Activated naive CD8-positive, alpha-beta T cell treated with anti-CD3 and anti-CD28 coated beads, Interleukin-2, amount 50 U/mL, for 24 hours (primary cell): ENCODE results near the gene DYNLT2.

Experiments
- ATAC-seq: fragments of 150-1000 bp; cut with Tn5 transposase; one replicate; pipeline ENCODE4 v1.10.0; 2021
- DNase-seq: peaks from one replicate; pipeline ENCODE4 v3.0.0; 2021
- H3K27ac Mint-ChIP-seq: one replicate; pipeline ENCODE4 v1.8.0; 2021; ENCODE audit warnings: mild to moderate bottlenecking, mixed read lengths
- H3K27me3 Mint-ChIP-seq: one replicate; pipeline ENCODE4 v1.8.0; 2021; ENCODE audit warnings: mixed read lengths
- H3K36me3 Mint-ChIP-seq: one replicate; pipeline ENCODE4 v1.8.0; 2021; ENCODE audit warnings: low read depth, mixed read lengths
- H3K4me1 Mint-ChIP-seq: one replicate; pipeline ENCODE4 v1.8.0; 2021; ENCODE audit warnings: mixed read lengths
- H3K4me3 Mint-ChIP-seq: one replicate; pipeline ENCODE4 v1.8.0; 2021; ENCODE audit warnings: mild to moderate bottlenecking, moderate library complexity, mixed read lengths
- H3K9me3 Mint-ChIP-seq: one replicate; pipeline ENCODE4 v1.8.0; 2021; ENCODE audit warnings: mixed read lengths

The DYNLT2 gene, protein sequence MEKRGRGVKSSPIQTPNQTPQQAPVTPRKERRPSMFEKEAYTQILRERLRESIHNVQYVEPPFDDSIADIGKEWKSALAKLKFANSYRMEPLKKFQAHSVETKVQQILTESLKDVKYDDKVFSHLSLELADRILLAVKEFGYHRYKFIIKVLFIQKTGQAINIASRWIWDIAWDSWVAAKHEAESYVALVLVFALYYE

GRCh38 chr6:169751242-169752073 is at the start of gene DYNLT2, which contains the start of gene ERMARD:
DYNLT2 (minus strand) TSS chr6:169751572; CDS start chr6:169751458, 114 bp downstream.
ERMARD (plus strand) TSS chr6:169751622; CDS start chr6:169751658, 36 bp downstream.
- peaks cover 27% of the 10 kb centered on the region for H3K4me1 Mint-ChIP-seq
- DNase-seq = peak; percentile 93
- ATAC-seq = peak; percentile 98
- peak within 1 kb of the TSS; percentile 99 for H3K27ac Mint-ChIP-seq
- peak within 1 kb of the TSS; percentile 98 for H3K4me3 Mint-ChIP-seq
- H3K9me3 Mint-ChIP-seq = peaks cover 4% of the 10 kb centered on the region
- H3K27me3 Mint-ChIP-seq = no peaks in the 10 kb centered on the region
- peaks cover 22% of the 10 kb centered on the region for H3K36me3 Mint-ChIP-seq

DNA sequence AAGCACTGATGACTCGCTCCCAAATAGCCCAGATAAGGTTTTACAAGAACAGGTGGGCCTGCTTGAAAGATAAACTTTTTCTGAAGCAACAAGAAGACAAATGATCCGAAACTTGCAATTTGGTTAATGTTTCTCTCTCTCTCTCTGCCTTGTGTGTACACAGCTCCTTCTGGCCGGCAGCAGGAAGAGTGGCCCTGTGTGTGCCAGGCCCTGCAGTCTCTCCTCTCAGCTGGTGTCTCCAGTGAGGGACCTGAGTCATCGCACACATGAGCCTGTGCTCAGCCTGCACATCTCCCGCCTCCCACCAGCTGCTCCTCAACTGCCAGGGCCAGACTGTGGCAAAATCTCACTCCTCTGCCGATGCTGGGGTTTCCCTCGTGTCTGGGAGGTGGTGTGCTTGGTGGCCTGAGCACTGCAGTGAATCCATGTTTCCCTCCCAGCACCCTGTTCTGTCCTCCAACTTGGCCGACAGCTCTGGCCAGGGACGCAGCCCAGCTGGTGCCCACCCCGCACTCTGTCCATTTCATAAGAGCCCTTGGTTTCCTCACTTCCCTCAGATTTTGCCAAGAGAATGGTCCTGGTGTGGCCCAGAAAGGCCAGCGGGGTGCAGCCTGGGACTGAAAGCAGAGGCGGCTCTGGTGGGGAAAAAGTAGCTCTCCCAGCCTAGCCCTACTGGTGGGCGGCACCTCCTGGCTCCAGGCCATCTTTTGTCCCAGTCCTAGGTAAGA is 49.5 kb upstream of the DYNLT2 start:
- DNase-seq = peak; percentile 18
- peaks cover 59% of the 10 kb centered on the region for H3K27me3 Mint-ChIP-seq

DNA sequence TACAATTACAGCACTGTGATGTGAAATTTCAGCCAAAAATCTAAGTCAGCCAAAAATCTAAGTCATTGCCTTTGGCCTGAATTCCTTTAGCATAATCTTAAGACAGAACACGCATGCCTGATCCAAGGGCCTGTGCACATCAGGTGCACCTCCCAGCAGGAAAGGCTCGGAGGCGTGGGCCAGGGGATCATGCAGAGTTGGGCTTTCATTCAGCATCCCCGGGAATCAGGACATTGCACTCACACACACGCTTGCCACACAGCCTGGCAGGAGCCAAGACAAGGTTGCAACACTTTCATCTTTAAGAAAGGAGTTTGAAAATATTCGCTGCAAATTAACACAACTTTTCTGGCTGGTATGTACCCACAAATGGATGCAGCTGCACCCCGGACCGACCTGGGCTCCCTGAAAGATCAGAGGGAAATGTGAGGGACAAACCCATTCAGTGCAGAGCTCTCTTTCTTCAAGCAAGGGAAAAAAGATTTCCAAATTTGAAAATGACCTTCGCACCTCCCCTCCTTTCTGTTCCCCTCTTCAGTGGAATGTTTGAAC is 48.8 kb upstream of the DYNLT2 start:
- Mint-ChIP-seq H3K27ac (no peak overlapping the region), H3K27me3 (peaks cover 55% of the 10 kb centered on the region), H3K4me3 (no peak overlapping the region), H3K36me3 (no peaks in the 10 kb centered on the region), H3K4me1 (peaks cover 33% of the 10 kb centered on the region), H3K9me3 (no peaks in the 10 kb centered on the region)
- ATAC-seq (no peak), DNase-seq (no peak)

More for the DNA sequence above, 49.5 kb upstream of the DYNLT2 start:
- no peak overlapping the region for H3K27ac Mint-ChIP-seq
- H3K4me3 Mint-ChIP-seq = no peak overlapping the region
- H3K9me3 Mint-ChIP-seq = no peaks in the 10 kb centered on the region
- H3K36me3 Mint-ChIP-seq = no peaks in the 10 kb centered on the region
- H3K4me1 Mint-ChIP-seq = peaks cover 39% of the 10 kb centered on the region
- peak; percentile 63 for ATAC-seq

DNA sequence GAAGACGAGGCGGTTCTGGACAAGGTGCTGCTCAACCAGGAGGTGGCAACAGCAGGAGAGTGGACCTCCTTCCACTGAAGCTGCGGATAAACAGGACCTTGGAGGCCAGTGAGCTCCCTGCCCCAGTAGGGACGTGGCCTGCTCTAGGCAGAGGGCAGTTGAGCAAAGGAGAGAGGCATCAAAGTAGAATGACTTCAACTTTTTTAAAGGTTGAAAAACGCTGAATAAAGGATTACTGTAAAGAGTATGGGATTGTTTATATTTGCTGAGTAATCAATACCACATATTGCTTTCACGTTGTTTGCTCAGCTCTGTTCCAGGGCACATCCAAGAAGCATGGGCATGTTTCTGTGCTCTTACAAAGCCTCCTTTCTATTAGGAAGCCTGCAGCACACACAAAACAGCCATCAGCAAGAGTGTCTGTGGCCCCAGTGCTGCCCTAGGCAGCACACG is 48.1 kb upstream of the DYNLT2 start:
- no peak overlapping the region for H3K4me3 Mint-ChIP-seq
- ATAC-seq = no peak
- H3K27ac Mint-ChIP-seq = no peak overlapping the region
- H3K27me3 Mint-ChIP-seq = peaks cover 51% of the 10 kb centered on the region
- peaks cover 26% of the 10 kb centered on the region for H3K4me1 Mint-ChIP-seq
- no peaks in the 10 kb centered on the region for H3K36me3 Mint-ChIP-seq
- DNase-seq = no peak
- H3K9me3 Mint-ChIP-seq = no peaks in the 10 kb centered on the region

- no peaks in the 10 kb centered on the region for H3K36me3 Mint-ChIP-seq
- H3K27ac Mint-ChIP-seq = no peak overlapping the region
- no peak for DNase-seq
- no peak for ATAC-seq
- H3K4me1 Mint-ChIP-seq = peaks cover 20% of the 10 kb centered on the region
- H3K9me3 Mint-ChIP-seq = no peaks in the 10 kb centered on the region
- no peak overlapping the region for H3K4me3 Mint-ChIP-seq
- H3K27me3 Mint-ChIP-seq = peaks cover 48% of the 10 kb centered on the region
These were observed 47.5 kb upstream of the DYNLT2 start for GRCh38 chr6:169798764-169799473.

GRCh38 chr6:169795196-169795595 is 43.8 kb upstream of the DYNLT2 start:
- ATAC-seq = no peak
- DNase-seq = no peak
- Mint-ChIP-seq H3K9me3 (no peaks in the 10 kb centered on the region), H3K4me3 (no peak overlapping the region), H3K36me3 (no peaks in the 10 kb centered on the region), H3K27ac (no peak overlapping the region), H3K27me3 (peaks cover 67% of the 10 kb centered on the region), H3K4me1 (peaks cover 8% of the 10 kb centered on the region)

- Mint-ChIP-seq H3K27ac (no peak overlapping the region), H3K4me3 (no peak overlapping the region), H3K27me3 (peaks cover 66% of the 10 kb centered on the region), H3K4me1 (peaks cover 14% of the 10 kb centered on the region), H3K9me3 (no peaks in the 10 kb centered on the region), H3K36me3 (no peaks in the 10 kb centered on the region)
- ATAC-seq = no peak
- no peak for DNase-seq
These were observed 43.1 kb upstream of the DYNLT2 start for GRCh38 chr6:169794317-169795055.

DNA sequence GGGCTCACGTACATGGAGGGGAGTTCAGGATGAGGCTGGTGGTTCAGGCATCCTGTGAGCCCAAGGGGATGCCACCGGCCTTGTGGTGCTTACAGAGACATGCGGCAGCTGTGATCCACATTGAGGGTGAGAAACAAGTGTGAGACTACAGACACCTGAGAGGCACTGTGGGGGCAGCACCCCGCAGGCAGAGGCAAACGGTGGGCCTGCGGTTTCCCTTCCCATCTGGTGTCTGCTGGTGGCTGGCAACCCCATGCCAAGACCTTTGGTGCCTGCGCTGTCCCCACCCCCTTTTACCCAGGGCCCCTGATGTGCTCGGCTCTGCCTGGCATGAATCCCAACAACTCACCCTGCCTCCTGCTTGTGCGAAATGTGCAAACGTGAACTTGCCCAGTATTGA is 42.0 kb upstream of the DYNLT2 start:
- ATAC-seq (no peak), DNase-seq (no peak)
- Mint-ChIP-seq H3K27ac (no peak overlapping the region), H3K4me3 (no peak overlapping the region), H3K36me3 (no peaks in the 10 kb centered on the region), H3K27me3 (peaks cover 60% of the 10 kb centered on the region), H3K9me3 (no peaks in the 10 kb centered on the region), H3K4me1 (peaks cover 16% of the 10 kb centered on the region)

- H3K27me3 Mint-ChIP-seq = peaks cover 55% of the 10 kb centered on the region
- peaks cover 16% of the 10 kb centered on the region for H3K4me1 Mint-ChIP-seq
- no peaks in the 10 kb centered on the region for H3K36me3 Mint-ChIP-seq
- no peaks in the 10 kb centered on the region for H3K9me3 Mint-ChIP-seq
- DNase-seq (no peak), ATAC-seq (no peak)
- no peak overlapping the region for H3K27ac Mint-ChIP-seq
- H3K4me3 Mint-ChIP-seq = no peak overlapping the region
These were observed 41.1 kb upstream of the DYNLT2 start for GRCh38 chr6:169792306-169793015.

- ATAC-seq (no peak), DNase-seq (no peak)
- Mint-ChIP-seq H3K27ac (no peak overlapping the region), H3K4me3 (no peak overlapping the region), H3K4me1 (peaks cover 16% of the 10 kb centered on the region), H3K27me3 (peaks cover 51% of the 10 kb centered on the region), H3K9me3 (no peaks in the 10 kb centered on the region), H3K36me3 (no peaks in the 10 kb centered on the region)
These were observed 40.4 kb upstream of the DYNLT2 start for GRCh38 chr6:169791721-169792131.

- DNase-seq (peak; percentile 82), ATAC-seq (peak; percentile 94)
- peak overlapping the region; percentile 72 for H3K4me3 Mint-ChIP-seq
- no peaks in the 10 kb centered on the region for H3K36me3 Mint-ChIP-seq
- peaks cover 16% of the 10 kb centered on the region for H3K4me1 Mint-ChIP-seq
- peaks cover 41% of the 10 kb centered on the region for H3K27me3 Mint-ChIP-seq
- no peaks in the 10 kb centered on the region for H3K9me3 Mint-ChIP-seq
- H3K27ac Mint-ChIP-seq = no peak overlapping the region
These were observed 38.9 kb upstream of the DYNLT2 start for GRCh38 chr6:169789944-169790927.
